GM12865 (cell line): ENCODE data around the gene TCF4.
A peak's percentile ranks its signal among the peaks of the same experiment; 100 is the strongest.

Experiments used
- DNase-seq: peaks from one replicate; pipeline ENCODE4 v3.0.0; 2010; ENCODE audit warnings: low read depth
- H3K4me3 ChIP-seq: 2 replicates; pipeline ENCODE4 v1.5.1; 2011; ENCODE audit warnings: mild to moderate bottlenecking, low read depth, low read length, control low read depth
- CTCF ChIP-seq: IDR thresholded peaks from 2 replicates; pipeline ENCODE4 v1.5.1; 2011; ENCODE audit warnings: low read length, control low read depth, low read depth, inconsistent platforms; ENCODE audit not compliant: insufficient read depth; ENCODE audit errors: missing control alignments

Gene TCF4

GRCh38 chr18:55309249-55309648, 278.7 kb downstream of the TCF4 start:
- TF ChIP-seq CTCF, result no peak
- no peak for DNase-seq
- H3K4me3 ChIP-seq, result no peak overlapping the region

GRCh38 chr18:55307505-55307904, 280.5 kb downstream of the TCF4 start:
- H3K4me3 ChIP-seq, result peak overlapping the region; percentile 44
- TF ChIP-seq CTCF, result no peak

GRCh38 chr18:55306359-55307024, 281.5 kb downstream of the TCF4 start:
- no peak for TF ChIP-seq CTCF
- peak overlapping the region; percentile 44 for H3K4me3 ChIP-seq
- DNase-seq, result no peak

More at GRCh38 chr18:55307505-55307904, 280.5 kb downstream of the TCF4 start:
- DNase-seq, result peak; percentile 57

- peak overlapping the region; percentile 51 for H3K4me3 ChIP-seq
- no peak for DNase-seq
- no peak for TF ChIP-seq CTCF
Observed at GRCh38 chr18:55302167-55302833, 285.7 kb downstream of the TCF4 start.

GRCh38 chr18:55301824-55302166, 286.2 kb downstream of the TCF4 start:
- TF ChIP-seq CTCF, result no peak
- peak overlapping the region; percentile 51 for H3K4me3 ChIP-seq
- no peak for DNase-seq

- H3K4me3 ChIP-seq, result peak overlapping the region; percentile 51
- no peak for TF ChIP-seq CTCF
- DNase-seq, result peak; percentile 58
Observed at GRCh38 chr18:55300936-55301531, 287.0 kb downstream of the TCF4 start.

GRCh38 chr18:55300421-55300935, 287.5 kb downstream of the TCF4 start:
- peak; percentile 41 for DNase-seq
- peak overlapping the region; percentile 51 for H3K4me3 ChIP-seq
- TF ChIP-seq CTCF, result no peak
